Measurements from ENCODE around the gene UGT2A2.

The UGT2A2 gene

GRCh38 chr4:69576251-69576877 lies 63.1 kb downstream of the UGT2A2 start:
- no peak for DNase-seq (ENCODE audit: low read depth in 2 of 2)

DNA sequence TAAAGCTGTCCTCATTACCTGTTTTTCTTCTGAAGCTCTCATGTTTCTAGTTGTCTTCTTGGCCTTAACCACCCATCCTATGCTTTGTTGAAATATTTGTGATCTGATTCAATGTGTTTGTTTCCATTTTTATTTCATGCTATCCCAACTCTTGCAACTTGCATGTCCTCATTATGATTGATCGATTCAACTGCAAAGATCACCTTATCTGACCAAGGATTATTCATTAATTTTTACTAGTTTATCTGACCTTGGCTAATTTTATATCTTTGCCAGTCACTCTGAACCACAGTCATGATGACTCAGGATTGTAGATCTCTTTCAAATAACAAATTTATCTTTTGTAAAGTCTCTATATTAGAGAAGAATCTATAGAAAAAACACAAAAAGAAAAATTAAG lies 70.7 kb downstream of the UGT2A2 start:
- DNase-seq (ENCODE audit: low read depth in 2 of 2): no peak

DNA sequence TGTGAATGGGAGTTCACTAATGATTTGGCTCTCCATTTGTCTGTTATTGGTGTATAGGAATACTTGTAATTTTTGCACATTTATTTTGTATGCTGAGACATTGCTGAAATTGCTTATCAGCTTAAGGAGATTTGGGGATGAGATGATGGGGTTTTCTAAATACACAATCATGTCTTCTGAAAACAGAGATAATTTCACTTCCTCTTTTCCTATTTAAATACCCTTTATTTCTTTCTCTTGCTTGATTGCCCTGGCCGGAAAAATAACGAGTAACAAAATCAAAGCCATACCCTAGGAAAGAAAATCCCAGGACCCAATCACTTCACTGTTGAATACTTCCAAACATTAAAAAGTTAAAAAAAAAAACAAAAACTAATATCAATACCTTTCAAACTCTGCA lies 76.0 kb downstream of the UGT2A2 start:
- no peak for DNase-seq (ENCODE audit: low read depth in 2 of 2)

GRCh38 chr4:69549651-69550050 lies 89.8 kb downstream of the UGT2A2 start:
- no peak for DNase-seq (ENCODE audit: low read depth in 2 of 2)

DNA sequence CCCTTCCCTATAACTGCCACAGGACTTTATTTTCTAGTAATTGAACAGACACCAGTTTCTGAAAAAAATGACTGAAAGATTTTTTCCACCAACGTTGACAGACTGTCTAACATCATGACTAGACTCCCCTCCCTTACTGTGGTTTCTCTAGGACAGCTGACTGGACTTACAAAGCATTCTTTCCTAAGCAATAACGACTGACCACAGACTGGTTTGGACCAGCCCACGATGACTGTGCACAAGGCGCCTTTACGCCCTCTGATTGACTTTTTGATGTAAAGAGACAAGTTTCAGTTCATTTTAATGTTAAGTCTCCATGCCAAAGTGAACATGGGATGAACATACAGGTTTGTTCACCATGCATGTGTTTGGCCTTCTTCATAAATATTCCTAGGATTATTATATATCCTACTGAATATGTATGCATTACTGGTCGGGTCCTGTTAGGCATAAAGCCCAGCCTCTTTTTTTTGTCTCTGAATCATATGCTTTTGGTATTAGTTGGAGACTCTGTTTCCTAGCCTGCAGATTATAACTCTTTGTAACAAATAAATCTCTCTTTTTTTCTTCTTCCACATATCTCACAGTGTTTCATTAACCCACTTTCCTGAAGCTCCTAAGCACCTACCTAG lies 93.2 kb downstream of the UGT2A2 start:
- DNase-seq (ENCODE audit: low read depth in 2 of 2): no peak

Data from stimulated activated CD4-positive, alpha-beta T cell treated with anti-CD3 and anti-CD28 coated beads, Interleukin-15, amount 100 ng/mL, for 48 hours (primary cell).